Spleen (tissue), 7 donors: ENCODE data around the gene CALR3.

Experiments used
- CTCF ChIP-seq, 11 experiments: fragments of 200-600 bp in 7 of 11; fragments of 450-650 bp in 4 of 11; sonication (generic) in 4 of 11; IDR thresholded peaks in 8 of 11; conservative IDR thresholded peaks in 3 of 11; 1 replicate in 7 of 11; 2 replicates in 4 of 11; pipeline versions ENCODE4 v1.4.0 to v1.8.0; 2016 to 2021; ENCODE audit warnings: antibody characterized with exemption in 11 of 11, inconsistent platforms in 4 of 11, mild to moderate bottlenecking in 1 of 11
- POLR2A ChIP-seq, 3 donors: fragments of 450-650 bp; IDR thresholded peaks; one replicate each; pipeline ENCODE4 v1.5.1; 2017; ENCODE audit warnings: antibody characterized with exemption in 3 of 3, mild to moderate bottlenecking in 1 of 3
- donor health status: DM: no; HTN: no; CAD: no; lungs with moderate emphysema.
- donor health status: DM: no; HTN: no; CAD: no.
- donor health status: DM: no; HTN: no; CAD: no.

GRCh38 chr19:16541526-16542044 lies 45.6 kb upstream of the CALR3 start:
- TF ChIP-seq CTCF (IDR thresholded peaks at IDR 0.05 in 8 of 11, conservative IDR thresholded peaks at IDR 0.05 in 3 of 11), result no peak
- no peak for TF ChIP-seq POLR2A (IDR thresholded peaks at IDR 0.05)
